Glomerular visceral epithelial cell (primary cell): ENCODE results near the gene TEX26.
A peak's percentile ranks its signal among the peaks of the same experiment; 100 is the strongest.

ENCODE experiments used
- DNase-seq: peaks from one replicate; pipeline ENCODE4 v3.0.0-alpha.2; 2016; ENCODE audit errors: extremely low spot score

TEX26 gene

DNA sequence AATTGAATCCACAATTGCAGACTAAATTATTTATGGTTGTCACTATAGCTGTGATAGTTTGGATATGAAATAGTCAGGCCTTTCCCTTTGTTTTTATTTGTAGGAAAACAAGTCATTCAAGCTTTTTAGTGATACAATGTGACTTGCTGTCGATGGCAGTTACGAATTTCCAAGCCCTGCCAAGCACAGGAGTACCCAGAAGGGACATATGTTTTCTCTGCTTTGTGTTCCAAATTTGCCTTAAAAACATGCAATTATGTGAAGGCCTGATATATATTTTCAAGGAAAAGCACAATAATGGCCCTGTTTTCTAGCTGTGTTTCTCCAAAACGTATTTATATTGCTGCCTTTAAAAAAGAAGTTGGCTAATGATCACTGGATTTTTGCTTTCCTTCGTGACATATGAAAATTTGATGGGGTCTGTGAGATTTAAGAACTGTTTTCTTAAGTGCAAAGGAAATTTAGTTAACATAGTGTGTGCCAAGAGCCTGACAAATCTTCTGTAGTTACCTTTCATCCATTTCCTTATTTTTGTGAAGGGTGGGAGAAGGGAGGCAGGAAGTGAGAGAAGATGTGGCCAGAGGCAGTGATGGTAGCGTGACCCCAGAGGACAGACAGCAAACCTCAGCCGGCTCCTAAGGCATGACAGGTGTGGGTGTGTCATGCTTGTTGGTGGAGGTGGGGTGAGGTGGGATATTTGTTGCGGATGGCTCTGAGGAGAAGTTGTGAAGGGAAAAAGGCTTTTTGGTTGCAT, 79.6 kb downstream of the TEX26 start:
- DNase-seq = no peak

DNA sequence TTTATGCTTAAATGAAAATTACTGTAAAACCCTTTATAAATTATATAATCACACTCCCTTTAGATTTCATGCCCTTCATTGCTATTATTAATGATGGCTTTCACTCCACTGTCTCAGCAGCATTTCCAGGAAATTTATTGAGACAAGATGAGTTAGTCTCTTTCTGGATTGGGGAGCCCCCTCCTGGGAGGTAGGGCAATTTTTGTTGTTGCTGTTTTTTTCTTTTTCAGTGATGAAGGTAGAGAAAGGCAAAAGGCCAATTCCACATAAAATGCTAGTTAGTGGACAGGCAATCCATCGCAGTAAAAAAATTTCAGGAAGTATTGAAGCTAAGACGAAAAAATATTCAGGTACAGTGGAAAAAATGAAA, 80.2 kb downstream of the TEX26 start:
- DNase-seq = peak; percentile 19

DNA sequence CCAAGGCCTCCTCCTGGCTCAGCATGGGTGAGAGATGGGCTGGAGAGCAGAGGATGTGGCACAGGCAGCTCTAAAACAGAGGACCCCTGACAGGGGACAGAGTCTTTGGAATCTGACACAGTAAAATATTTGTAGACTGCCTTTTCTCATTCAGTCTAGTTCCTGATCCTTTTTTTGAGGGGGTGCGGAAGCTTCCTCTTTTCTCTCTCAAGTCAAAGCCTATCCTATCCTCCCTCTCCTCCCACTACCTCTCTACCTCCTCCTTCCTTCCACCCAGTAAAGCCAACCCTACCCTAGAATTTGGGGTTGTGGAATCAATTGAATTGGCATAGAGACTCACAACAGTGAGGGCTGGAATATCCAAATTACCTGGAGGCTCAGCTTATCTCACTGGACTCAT, 82.0 kb downstream of the TEX26 start:
- no peak for DNase-seq

DNA sequence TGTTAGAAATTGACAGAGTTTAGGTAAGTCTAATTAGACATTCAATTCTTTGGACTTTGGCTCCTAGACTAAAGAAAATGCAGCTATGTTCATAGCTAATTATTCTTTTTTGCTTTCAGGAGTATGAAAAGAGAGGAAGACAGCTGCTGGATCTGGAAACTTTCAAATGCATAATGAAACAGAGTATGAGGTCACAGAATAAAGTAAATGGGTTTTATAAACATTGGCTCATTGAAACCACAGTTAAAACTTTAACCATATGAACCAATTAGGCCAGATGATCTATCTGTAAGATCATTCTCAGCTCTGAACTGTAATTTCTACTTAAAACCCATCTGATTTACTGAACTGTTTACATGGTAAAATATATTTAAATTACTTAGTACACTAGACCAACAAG, 82.7 kb downstream of the TEX26 start:
- no peak for DNase-seq

DNA sequence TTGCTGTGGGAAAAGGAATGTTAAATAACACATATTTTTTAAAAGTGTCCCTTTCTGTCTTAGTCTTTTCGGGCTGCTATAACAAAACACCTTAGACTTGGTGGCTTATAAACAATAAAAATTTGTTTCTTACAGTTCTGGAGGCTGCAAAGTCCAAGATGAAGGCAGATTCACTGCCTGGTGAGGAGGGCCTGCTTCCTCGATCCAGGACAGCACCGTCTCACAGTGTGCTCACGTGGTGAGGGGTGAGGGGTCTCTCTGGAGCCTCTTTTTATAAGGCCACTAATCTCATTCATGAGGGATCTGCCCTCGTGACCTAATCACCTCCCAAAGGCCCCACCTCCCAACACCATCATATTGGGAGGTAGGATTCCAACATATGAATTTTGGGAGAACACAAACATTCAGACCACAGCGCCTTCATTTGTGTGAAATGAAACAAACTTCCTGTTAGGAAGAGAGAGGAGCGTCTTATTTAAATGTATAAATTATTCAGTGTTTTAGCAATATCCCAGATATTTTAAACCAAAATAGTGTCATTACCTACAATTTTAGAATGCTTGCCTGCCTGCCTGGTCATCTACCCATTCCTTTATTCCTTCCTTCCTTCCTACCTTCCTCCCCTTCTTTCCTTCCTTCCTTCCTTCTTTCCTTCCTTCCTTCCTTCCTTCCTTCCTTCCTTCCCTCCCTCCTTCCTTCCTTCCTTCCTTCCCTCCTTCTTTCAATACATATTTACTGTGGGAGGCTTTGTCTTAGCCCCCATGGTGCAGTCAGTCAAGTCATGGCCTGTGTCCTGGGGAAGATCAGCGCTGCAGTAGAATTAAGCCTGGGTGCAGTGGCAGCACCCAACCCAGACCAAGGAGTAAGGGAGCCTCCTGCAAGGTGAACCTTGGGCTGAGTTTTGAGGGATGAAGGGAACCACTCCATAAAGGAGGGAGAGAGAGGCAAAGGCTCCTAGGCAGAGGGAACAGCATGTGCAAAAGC, 84.2 kb downstream of the TEX26 start:
- no peak for DNase-seq

DNA sequence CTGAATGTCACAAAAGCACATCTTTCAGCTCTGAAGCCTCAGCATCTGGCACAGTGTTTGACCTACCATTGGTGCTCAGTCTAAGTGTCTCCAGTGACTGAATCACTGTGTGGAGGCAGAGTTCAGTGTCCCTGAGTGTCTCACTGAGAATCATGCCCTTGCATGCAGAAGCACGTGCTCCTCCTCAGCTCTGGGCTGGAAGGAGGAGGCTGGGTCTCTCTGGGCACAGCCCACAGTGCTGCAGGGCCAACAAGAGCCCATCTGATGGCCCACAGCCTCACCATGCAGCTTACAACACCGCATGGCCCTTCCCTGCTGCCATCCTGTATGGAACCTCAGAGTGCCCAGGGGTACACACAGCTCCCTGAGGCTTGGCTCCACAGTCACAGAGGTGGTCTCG, 86.1 kb downstream of the TEX26 start:
- DNase-seq = no peak

DNA sequence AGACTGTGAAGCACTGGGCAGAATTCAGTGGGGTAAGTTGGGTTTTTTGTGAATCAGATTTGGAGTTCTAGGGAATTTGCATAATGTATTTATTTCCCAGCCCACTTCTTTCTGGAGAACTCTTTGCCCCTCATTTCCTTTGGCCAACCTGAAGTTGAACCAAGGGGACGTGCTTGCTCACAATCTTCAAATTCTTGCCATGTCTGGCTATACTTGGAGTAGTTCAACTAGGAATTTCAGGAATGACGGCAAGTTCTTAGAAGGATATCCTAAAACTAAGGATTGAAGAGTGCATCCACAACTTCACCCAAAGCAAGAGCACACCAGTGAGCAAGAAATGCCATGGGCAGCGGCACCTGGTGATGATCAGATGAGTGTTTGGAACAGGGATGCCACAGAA, 88.5 kb downstream of the TEX26 start:
- no peak for DNase-seq

DNA sequence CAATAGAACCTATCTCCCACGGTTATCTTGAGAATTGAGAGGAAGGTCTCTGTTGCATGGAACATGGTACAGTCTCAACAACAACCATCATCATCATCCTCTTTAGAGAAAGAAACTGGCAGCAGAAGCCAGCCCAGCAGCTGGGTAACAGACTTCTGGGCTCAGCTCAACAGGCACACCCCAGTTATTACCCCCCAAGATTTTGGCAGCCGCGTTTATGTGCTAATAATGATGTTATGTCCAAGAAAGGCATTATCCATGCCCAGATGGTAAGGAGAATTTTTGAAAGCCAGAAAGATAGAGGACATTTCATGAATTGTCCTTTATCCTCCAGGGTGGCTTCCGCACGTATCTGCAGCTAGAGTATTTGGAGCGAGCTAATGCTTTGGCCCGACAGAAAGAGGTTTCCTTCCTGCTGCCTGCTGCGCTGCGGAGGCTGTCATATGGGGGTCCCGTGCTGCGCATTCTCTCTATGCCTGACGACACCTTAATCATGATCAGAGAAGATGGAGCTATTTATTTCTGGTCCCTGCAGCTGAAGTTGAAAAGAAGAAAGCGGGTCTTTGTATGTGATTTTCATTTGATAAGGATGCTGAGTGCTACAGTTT, 89.9 kb downstream of the TEX26 start:
- no peak for DNase-seq

DNA sequence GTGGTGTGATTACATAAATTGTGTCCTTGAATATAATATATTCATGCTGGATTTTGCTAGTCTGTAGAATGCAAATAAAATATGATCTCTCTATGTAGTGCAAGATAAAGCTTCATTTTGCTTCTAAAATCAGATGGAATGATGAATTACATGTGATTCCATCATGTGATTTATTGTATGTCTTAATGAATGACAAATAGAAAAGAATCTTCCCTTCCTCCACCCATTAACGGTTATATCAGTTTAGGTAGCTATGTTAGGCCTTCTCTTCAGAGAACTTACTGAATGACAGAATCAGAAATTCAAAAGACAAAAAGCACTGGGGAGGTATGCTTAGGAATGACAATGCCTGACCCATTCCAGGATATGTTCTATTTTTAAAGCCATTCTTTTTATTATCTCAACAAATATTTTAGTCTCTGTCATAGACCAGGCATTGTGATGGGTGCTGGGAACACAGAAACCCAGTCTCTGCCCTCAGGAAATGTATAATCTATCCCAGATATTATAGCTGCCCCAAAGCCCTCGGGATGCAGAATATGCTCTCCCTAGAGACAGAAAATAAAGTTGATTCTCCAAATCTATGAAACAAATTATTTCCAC, 90.6 kb downstream of the TEX26 start:
- DNase-seq = no peak
